Measurements from ENCODE around the gene FLCN.

The FLCN gene

GRCh38 chr17:17235212-17236174, 1.5 kb downstream of the FLCN start:
- DNase-seq, result no peak

- DNase-seq, result no peak
Measured at GRCh38 chr17:17232303-17232621, 4.7 kb downstream of the FLCN start.

- DNase-seq, result no peak
Measured at GRCh38 chr17:17231621-17232302, 5.2 kb downstream of the FLCN start.

- DNase-seq, result no peak
Measured at GRCh38 chr17:17229416-17230384, 7.3 kb downstream of the FLCN start.

GRCh38 chr17:17228521-17229279, 8.3 kb downstream of the FLCN start:
- no peak for DNase-seq

- no peak for DNase-seq
Measured at GRCh38 chr17:17227608-17228520, 9.1 kb downstream of the FLCN start.

GRCh38 chr17:17226451-17227265, 10.3 kb downstream of the FLCN start:
- no peak for DNase-seq

GRCh38 chr17:17225901-17226300, 11.1 kb downstream of the FLCN start:
- no peak for DNase-seq

- DNase-seq, result no peak
Measured at GRCh38 chr17:17224137-17224536, 12.8 kb downstream of the FLCN start.

- DNase-seq, result no peak
Measured at GRCh38 chr17:17223736-17224135, 13.2 kb downstream of the FLCN start.

GRCh38 chr17:17221329-17221728, 15.6 kb downstream of the FLCN start:
- DNase-seq, result no peak

- no peak for DNase-seq
Measured at GRCh38 chr17:17220529-17220928, 16.4 kb downstream of the FLCN start.

- DNase-seq, result no peak
Measured at GRCh38 chr17:17217995-17218394, 19.0 kb downstream of the FLCN start.

- no peak for DNase-seq
Measured at GRCh38 chr17:17216776-17217175, 20.2 kb downstream of the FLCN start.

GRCh38 chr17:17216236-17216635, 20.7 kb downstream of the FLCN start:
- DNase-seq, result no peak

- no peak for DNase-seq
Measured at GRCh38 chr17:17215575-17215974, 21.4 kb downstream of the FLCN start.

GRCh38 chr17:17214646-17215436, 22.1 kb downstream of the FLCN start:
- no peak for DNase-seq

GRCh38 chr17:17213775-17214174, 23.2 kb downstream of the FLCN start:
- DNase-seq, result no peak

GRCh38 chr17:17207998-17208397, 29.0 kb downstream of the FLCN start:
- no peak for DNase-seq
